GM23338 (cell line): ENCODE results near the gene RPS4Y2. TPM values are rescaled to one million over a fixed set of nuclear protein-coding genes. Genes with fewer than 3 reads are reported as not detected.

Experiments
- ATAC-seq: fragments of 200-7000 bp; cut with Tn5 transposase; 3 replicates; pipeline ENCODE4 v1.9.1; 2020
- DNase-seq: peaks from one replicate; pipeline ENCODE4 v3.0.0-alpha.2; 2015; ENCODE audit warnings: low spot score
- H2AFZ ChIP-seq: fragments of 200-600 bp; sonication (generic); 2 replicates; pipeline ENCODE4 v1.8.0; 2016; ENCODE audit warnings: antibody characterized with exemption, mild to moderate bottlenecking, moderate library complexity
- H3F3A ChIP-seq: fragments of 200-600 bp; sonication (generic); replicated peaks from 2 replicates; pipeline ENCODE4 v1.8.0; 2017; ENCODE audit warnings: antibody characterized with exemption, mixed run types, low read depth
- H3K27ac ChIP-seq: fragments of 200-600 bp; sonication (generic); 2 replicates; pipeline ENCODE4 v1.6.1; 2016; ENCODE audit warnings: low read depth
- H3K27me3 ChIP-seq: fragments of 200-600 bp; sonication (generic); 2 replicates; pipeline ENCODE4 v1.8.0; 2016; ENCODE audit warnings: mild to moderate bottlenecking, mixed run types, moderate library complexity; ENCODE audit not compliant: insufficient read depth
- H3K36me3 ChIP-seq: fragments of 200-600 bp; sonication (generic); 2 replicates; pipeline ENCODE4 v1.8.0; 2016; ENCODE audit warnings: mild to moderate bottlenecking; ENCODE audit not compliant: insufficient read depth
- H3K4me1 ChIP-seq: fragments of 200-600 bp; sonication (generic); 2 replicates; pipeline ENCODE4 v1.8.0; 2016; ENCODE audit warnings: mild to moderate bottlenecking, moderate library complexity; ENCODE audit not compliant: insufficient read depth
- H3K4me2 ChIP-seq: fragments of 200-600 bp; sonication (generic); 2 replicates; pipeline ENCODE4 v1.7.1; 2017; ENCODE audit warnings: mixed run types
- H3K4me3 ChIP-seq: fragments of 200-600 bp; sonication (generic); 2 replicates; pipeline ENCODE4 v1.6.1; 2016; ENCODE audit warnings: mixed run types
- H3K79me2 ChIP-seq: fragments of 200-600 bp; sonication (generic); replicated peaks from 2 replicates; pipeline ENCODE4 v1.8.0; 2017; ENCODE audit warnings: mild to moderate bottlenecking; ENCODE audit not compliant: insufficient read depth
- H3K9me2 ChIP-seq: fragments of 200-600 bp; sonication (generic); 2 replicates; pipeline ENCODE4 v1.8.0; 2017; ENCODE audit not compliant: insufficient read depth
- H4K20me1 ChIP-seq: fragments of 200-600 bp; sonication (generic); replicated peaks from 2 replicates; pipeline ENCODE4 v1.8.0; 2017; ENCODE audit warnings: mild to moderate bottlenecking; ENCODE audit not compliant: insufficient read depth
- H3K27ac Mint-ChIP-seq: 2 replicates; pipeline ENCODE4 v1.8.0; 2020; ENCODE audit warnings: inconsistent platforms, mild to moderate bottlenecking, moderate library complexity, mixed read lengths
- H3K27me3 Mint-ChIP-seq: 3 replicates; pipeline ENCODE4 v1.8.0; 2022; ENCODE audit warnings: low read depth, mild to moderate bottlenecking, moderate library complexity, mixed read lengths, inconsistent platforms; ENCODE audit not compliant: insufficient read depth, poor library complexity
- H3K36me3 Mint-ChIP-seq: 3 replicates; pipeline ENCODE4 v1.8.0; 2021; ENCODE audit warnings: low read depth, mild to moderate bottlenecking, inconsistent platforms, moderate library complexity, mixed read lengths
- H3K4me1 Mint-ChIP-seq: 3 replicates; pipeline ENCODE4 v1.8.0; 2020; ENCODE audit warnings: mild to moderate bottlenecking, inconsistent platforms, mixed read lengths
- H3K4me3 Mint-ChIP-seq: 3 replicates; pipeline ENCODE4 v1.8.0; 2021; ENCODE audit warnings: moderate library complexity, mild to moderate bottlenecking, inconsistent platforms, mixed read lengths
- H3K9me3 Mint-ChIP-seq: 3 replicates; pipeline ENCODE4 v1.8.0; 2020; ENCODE audit warnings: moderate library complexity, mild to moderate bottlenecking, inconsistent platforms, mixed read lengths
- CREB1 ChIP-seq: fragments of 250-450 bp; sonication (Bioruptor Pico); IDR thresholded peaks from 2 replicates; pipeline ENCODE4 v1.5.0; 2020; ENCODE audit warnings: low read depth, mild to moderate bottlenecking, moderate library complexity
- EZH2 ChIP-seq: fragments of 200-600 bp; sonication (generic); IDR thresholded peaks from one replicate; pipeline ENCODE4 v1.8.0; 2017; ENCODE audit warnings: antibody characterized with exemption, mild to moderate bottlenecking, low read depth; ENCODE audit not compliant: unreplicated experiment
- NANOG ChIP-seq: IDR thresholded peaks from 2 replicates; pipeline ENCODE4 v1.6.1; 2016; ENCODE audit warnings: antibody characterized with exemption, borderline replicate concordance
- POLR2AphosphoS5 ChIP-seq: IDR thresholded peaks from 2 replicates; pipeline ENCODE4 v1.6.1; 2016; ENCODE audit warnings: antibody characterized with exemption, low read depth
- STAT1 ChIP-seq: IDR thresholded peaks from one replicate; pipeline ENCODE4 v1.6.1; 2016; ENCODE audit warnings: antibody characterized with exemption; ENCODE audit not compliant: unreplicated experiment
- ZNF114 ChIP-seq: fragments of 250-450 bp; sonication (Bioruptor Pico); IDR thresholded peaks from 2 replicates; pipeline ENCODE4 v1.5.0; 2020; ENCODE audit warnings: mild to moderate bottlenecking, moderate library complexity
- polyA plus RNA-seq: library from polyadenylated mRNA; unstranded; fragments of >200 nt; fragmentation: Nextera tagmentation; extraction: Ambion mirVana; gene quantifications from 2 replicates; pipeline ENCODE4 v1.2.1, GENCODE V29; 2016
- total RNA-seq: library from RNA; depleted of rRNA; stranded (reverse); fragments of >200 nt; shearing (Covaris generic); gene quantifications from 2 replicates; pipeline ENCODE4 v1.2.3, GENCODE V29; 2014
- TF ChIP-seq, protein P1 (sequence below): fragments of 250-450 bp; sonication (Bioruptor Pico); IDR thresholded peaks from 2 replicates; pipeline ENCODE4 v1.5.0; 2020; ENCODE audit warnings: mild to moderate bottlenecking, moderate library complexity
- TF ChIP-seq, protein P2 (sequence below): IDR thresholded peaks from 2 replicates; pipeline ENCODE4 v1.6.1; 2016; ENCODE audit warnings: antibody characterized with exemption
- TF ChIP-seq, protein P3 (sequence below), 2 experiments: fragments of 200-600 bp in 1 of 2; sonication (generic) in 1 of 2; conservative IDR thresholded peaks; 2 replicates each; pipeline versions ENCODE4 v1.5.1 to v1.6.1; 2016 to 2017; ENCODE audit warnings: antibody characterized with exemption in 2 of 2, low read depth in 2 of 2, mild to moderate bottlenecking in 2 of 2, moderate library complexity in 1 of 2

Gene RPS4Y2
- total and polyA plus RNA-seq, 2 experiments from 2014 or later, result not detected

DNA sequence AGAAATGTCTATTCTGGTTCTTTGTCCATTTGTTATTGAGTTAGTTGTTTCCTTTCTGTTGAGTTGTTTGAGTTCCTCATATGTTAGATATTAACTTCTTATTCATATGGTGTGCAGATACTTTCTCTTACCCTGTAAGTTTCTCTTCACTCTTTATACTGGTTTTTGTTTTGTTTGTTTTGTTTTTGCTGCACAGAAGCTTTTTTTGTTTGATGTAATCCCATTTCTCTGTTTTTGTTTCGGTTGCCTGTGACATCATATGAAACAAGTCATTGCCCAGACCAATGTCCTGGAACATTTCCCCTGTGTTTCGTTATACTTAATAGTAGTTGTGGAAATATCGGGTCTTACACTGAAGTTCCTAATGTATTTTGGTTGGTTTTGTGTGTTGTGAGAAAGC is 31.2 kb downstream of the RPS4Y2 start:
- no peaks in the 10 kb centered on the region for H3K4me1 Mint-ChIP-seq

More for the DNA sequence above, 31.2 kb downstream of the RPS4Y2 start:
- Histone ChIP-seq H2AFZ (no peak overlapping the region), H3K4me2 (no peak overlapping the region), H3F3A (no peaks in the 10 kb centered on the region), H3K9me2 (no peaks in the 10 kb centered on the region), H3K4me1 (no peaks in the 10 kb centered on the region), H3K27ac (no peak overlapping the region), H3K79me2 (no peaks in the 10 kb centered on the region), H3K27me3 (no peaks in the 10 kb centered on the region), H3K4me3 (no peak overlapping the region), H4K20me1 (no peaks in the 10 kb centered on the region), H3K36me3 (no peaks in the 10 kb centered on the region)
- DNase-seq (no peak), ATAC-seq (no peak)
- Mint-ChIP-seq H3K27ac (no peak overlapping the region), H3K27me3 (no peaks in the 10 kb centered on the region), H3K36me3 (peaks cover 3% of the 10 kb centered on the region; the same call in 1 of the 3 replicates), H3K9me3 (peaks cover 83% of the 10 kb centered on the region), H3K4me3 (no peak overlapping the region)
- TF ChIP-seq, protein P1, sequence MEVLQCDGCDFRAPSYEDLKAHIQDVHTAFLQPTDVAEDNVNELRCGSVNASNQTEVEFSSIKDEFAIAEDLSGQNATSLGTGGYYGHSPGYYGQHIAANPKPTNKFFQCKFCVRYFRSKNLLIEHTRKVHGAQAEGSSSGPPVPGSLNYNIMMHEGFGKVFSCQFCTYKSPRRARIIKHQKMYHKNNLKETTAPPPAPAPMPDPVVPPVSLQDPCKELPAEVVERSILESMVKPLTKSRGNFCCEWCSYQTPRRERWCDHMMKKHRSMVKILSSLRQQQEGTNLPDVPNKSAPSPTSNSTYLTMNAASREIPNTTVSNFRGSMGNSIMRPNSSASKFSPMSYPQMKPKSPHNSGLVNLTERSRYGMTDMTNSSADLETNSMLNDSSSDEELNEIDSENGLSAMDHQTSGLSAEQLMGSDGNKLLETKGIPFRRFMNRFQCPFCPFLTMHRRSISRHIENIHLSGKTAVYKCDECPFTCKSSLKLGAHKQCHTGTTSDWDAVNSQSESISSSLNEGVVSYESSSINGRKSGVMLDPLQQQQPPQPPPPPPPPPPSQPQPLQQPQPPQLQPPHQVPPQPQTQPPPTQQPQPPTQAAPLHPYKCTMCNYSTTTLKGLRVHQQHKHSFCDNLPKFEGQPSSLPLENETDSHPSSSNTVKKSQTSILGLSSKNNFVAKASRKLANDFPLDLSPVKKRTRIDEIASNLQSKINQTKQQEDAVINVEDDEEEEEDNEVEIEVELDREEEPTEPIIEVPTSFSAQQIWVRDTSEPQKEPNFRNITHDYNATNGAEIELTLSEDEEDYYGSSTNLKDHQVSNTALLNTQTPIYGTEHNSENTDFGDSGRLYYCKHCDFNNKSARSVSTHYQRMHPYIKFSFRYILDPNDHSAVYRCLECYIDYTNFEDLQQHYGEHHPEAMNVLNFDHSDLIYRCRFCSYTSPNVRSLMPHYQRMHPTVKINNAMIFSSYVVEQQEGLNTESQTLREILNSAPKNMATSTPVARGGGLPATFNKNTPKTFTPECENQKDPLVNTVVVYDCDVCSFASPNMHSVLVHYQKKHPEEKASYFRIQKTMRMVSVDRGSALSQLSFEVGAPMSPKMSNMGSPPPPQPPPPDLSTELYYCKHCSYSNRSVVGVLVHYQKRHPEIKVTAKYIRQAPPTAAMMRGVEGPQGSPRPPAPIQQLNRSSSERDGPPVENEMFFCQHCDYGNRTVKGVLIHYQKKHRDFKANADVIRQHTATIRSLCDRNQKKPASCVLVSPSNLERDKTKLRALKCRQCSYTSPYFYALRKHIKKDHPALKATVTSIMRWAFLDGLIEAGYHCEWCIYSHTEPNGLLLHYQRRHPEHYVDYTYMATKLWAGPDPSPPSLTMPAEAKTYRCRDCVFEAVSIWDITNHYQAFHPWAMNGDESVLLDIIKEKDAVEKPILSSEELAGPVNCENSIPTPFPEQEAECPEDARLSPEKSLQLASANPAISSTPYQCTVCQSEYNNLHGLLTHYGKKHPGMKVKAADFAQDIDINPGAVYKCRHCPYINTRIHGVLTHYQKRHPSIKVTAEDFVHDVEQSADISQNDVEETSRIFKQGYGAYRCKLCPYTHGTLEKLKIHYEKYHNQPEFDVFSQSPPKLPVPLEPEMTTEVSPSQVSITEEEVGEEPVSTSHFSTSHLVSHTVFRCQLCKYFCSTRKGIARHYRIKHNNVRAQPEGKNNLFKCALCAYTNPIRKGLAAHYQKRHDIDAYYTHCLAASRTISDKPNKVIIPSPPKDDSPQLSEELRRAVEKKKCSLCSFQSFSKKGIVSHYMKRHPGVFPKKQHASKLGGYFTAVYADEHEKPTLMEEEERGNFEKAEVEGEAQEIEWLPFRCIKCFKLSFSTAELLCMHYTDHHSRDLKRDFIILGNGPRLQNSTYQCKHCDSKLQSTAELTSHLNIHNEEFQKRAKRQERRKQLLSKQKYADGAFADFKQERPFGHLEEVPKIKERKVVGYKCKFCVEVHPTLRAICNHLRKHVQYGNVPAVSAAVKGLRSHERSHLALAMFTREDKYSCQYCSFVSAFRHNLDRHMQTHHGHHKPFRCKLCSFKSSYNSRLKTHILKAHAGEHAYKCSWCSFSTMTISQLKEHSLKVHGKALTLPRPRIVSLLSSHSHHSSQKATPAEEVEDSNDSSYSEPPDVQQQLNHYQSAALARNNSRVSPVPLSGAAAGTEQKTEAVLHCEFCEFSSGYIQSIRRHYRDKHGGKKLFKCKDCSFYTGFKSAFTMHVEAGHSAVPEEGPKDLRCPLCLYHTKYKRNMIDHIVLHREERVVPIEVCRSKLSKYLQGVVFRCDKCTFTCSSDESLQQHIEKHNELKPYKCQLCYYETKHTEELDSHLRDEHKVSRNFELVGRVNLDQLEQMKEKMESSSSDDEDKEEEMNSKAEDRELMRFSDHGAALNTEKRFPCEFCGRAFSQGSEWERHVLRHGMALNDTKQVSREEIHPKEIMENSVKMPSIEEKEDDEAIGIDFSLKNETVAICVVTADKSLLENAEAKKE (CRISPR knock-in tag), result no peak
- TF ChIP-seq ZNF114 (CRISPR knock-in tag) (no peak), POLR2AphosphoS5 (no peak), NANOG (no peak), EZH2 (no peak), STAT1 (no peak), CREB1 (CRISPR knock-in tag) (no peak)
- TF ChIP-seq, protein P2, sequence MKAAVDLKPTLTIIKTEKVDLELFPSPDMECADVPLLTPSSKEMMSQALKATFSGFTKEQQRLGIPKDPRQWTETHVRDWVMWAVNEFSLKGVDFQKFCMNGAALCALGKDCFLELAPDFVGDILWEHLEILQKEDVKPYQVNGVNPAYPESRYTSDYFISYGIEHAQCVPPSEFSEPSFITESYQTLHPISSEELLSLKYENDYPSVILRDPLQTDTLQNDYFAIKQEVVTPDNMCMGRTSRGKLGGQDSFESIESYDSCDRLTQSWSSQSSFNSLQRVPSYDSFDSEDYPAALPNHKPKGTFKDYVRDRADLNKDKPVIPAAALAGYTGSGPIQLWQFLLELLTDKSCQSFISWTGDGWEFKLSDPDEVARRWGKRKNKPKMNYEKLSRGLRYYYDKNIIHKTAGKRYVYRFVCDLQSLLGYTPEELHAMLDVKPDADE, result no peak
- TF ChIP-seq, protein P3, sequence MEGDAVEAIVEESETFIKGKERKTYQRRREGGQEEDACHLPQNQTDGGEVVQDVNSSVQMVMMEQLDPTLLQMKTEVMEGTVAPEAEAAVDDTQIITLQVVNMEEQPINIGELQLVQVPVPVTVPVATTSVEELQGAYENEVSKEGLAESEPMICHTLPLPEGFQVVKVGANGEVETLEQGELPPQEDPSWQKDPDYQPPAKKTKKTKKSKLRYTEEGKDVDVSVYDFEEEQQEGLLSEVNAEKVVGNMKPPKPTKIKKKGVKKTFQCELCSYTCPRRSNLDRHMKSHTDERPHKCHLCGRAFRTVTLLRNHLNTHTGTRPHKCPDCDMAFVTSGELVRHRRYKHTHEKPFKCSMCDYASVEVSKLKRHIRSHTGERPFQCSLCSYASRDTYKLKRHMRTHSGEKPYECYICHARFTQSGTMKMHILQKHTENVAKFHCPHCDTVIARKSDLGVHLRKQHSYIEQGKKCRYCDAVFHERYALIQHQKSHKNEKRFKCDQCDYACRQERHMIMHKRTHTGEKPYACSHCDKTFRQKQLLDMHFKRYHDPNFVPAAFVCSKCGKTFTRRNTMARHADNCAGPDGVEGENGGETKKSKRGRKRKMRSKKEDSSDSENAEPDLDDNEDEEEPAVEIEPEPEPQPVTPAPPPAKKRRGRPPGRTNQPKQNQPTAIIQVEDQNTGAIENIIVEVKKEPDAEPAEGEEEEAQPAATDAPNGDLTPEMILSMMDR (conservative IDR thresholded peaks at IDR 0.05; ENCODE audit: low read depth in 2 of 2), result no peak
